EH (cell line): ENCODE results near the gene E2F8.

Source experiments
- DNase-seq: peaks from one replicate; pipeline ENCODE4 v3.0.0-alpha.2; 2015; ENCODE audit warnings: low read depth

E2F8 gene

DNA sequence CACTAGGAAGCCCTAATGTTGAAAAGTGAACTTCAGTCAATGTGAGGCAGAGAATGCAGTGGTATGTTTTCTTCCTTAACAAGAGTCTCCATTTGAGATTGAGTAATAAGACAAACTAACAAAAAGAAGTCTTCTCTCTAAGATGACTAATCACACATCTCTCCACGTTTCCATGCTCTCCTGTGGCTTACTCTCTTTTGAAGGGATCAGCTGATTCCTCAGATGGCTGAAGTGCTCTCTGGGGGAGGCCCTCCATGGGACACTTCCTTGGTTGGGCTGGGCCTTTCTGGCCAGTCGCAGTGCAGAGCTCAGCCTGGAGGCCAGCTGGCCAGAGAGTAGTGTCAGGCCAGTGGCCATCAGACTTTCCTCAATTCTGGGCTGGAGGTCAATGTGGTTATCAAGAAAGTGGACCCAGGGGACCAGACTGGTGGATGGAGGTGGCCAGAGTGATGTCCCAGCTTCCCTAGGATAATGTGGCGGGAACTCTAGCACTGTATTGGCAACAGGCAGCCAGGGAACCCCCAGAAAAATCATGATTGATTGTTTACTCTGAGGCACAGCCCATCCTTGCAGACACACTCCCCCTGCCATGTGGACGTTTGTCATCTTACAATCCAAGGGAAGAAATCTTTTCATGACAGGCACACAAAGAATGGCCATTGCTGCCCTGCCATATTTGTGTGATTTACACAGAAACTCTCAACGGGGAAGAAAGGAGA lies 53.5 kb downstream of the E2F8 start:
- DNase-seq = peak; percentile 48

DNA sequence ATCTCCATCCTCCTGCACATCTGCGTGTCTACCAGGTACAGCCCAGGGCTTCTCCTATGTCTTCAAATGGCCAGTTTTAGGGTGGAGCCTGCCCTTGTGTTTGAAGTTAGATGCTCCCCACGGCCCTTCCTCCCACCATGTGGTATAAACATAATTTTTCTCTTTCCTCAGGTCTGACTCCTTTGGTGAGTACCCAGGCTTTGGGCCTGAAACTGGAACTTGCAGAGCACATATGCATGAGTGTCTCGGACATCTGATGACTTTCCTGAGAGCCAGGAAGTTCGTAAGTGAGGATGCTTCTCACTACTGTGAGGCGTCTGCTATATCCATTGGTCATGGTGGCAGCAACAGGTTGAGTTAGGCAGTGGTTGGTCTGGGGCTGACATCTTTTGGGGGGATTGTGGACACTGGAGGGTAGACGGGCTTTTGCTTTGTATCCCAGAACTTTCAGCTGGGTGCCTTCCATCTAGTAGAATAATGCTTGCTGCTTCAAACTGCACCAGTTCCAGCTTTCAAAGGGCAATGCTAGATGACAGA lies 55.2 kb downstream of the E2F8 start:
- no peak for DNase-seq

DNA sequence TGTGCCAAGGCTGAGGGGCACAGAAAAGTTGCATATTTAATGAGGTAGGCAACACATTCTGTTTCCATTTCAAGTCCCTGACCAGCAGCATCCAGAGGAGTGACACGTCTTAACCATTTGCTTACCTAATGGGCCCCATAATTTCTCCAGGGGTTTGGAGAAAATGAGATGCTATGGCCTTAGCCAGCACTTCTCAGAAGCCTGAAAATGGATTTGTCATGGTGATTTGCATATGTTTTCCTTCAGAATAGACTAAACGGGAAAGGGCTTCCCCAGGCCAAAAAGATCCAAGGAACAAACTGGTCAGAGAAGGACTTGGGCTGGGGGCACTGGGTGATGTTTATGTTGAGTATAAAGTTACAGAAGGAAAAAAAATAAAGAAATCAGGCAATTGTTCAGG lies 55.7 kb downstream of the E2F8 start:
- DNase-seq = no peak

DNA sequence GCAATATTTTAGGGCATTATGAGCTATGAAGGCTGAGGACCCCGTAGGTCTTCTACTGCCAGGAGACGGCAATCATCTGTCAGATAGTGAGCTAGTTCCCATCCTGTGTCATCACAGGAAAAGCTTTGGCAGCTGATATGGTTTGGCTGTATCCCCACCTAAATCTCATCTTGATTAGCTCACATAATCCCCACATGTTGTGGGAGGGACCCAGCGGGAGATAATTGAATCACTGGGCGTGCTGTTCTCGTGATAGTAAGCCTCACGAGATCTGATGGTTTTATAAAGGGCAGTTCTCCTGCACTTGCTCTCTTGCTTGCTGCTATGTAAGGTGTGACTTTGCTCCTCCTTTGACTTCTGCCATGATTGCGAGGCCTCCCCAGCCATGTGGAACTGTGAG lies 57.1 kb downstream of the E2F8 start:
- no peak for DNase-seq

DNA sequence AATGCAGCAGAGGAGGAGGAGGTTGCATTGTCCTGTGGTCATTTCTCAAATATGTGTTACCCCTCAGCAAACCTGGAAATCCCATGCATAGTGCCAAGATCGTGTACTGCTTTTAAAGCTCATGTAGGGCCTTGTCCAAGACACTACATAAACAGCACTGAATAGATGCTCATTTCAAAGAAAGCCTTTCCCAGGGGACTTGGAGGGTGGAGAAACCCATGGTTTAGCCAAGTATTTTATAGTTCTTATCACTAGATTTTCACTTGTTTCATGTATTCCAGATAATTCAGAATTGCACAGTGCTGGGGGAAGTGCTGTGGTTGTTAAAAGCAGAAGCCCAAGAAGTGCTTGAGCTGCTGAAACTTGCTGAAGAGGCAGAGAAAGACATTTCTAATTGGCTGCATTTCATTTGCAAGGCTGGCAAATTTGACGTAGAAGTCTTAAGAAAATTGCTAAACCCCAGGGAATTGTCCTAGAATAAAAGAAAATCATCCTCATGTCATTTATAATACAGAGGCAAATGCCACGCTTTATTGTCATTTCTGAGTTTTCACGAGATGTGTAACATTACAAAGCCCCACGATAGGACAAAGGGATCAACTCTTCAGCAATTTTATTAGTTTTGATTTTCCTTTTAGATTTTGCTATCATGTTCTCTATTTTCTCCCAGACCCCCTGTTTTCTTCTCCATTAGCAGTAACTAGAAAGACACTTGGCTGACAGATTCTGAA lies 59.0 kb downstream of the E2F8 start:
- DNase-seq = no peak

DNA sequence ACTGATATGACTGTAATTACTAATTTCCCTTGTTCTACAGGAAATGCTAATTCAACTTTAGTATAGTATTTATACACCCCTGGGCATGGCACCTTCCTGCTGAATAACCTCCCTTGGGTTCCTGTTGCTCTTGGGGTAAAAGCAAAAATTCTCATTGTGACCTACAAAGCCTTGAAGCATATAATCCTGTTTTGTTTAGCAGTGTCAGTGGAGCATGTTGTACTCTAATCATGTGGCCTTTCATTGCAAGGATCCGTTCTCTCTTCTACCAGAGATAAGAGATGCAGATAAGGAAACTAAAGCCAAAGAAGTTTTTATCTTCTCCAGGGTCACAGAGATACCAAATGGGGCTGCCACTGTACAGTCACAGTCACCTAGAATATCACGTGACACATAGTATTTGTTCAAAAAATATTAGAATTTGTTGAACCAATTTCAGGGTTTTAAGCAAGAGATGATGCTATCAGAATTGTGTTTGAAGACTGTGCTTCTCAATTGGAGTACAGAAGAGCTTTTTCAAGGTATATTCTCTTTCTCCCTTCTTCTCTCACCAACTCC lies 64.0 kb downstream of the E2F8 start:
- DNase-seq = no peak
